CD4-positive, alpha-beta T cell (primary cell): Measurements from ENCODE around the gene GIT2. TPM values are rescaled to one million over a fixed set of nuclear protein-coding genes. Genes with fewer than 3 reads are reported as not detected.
"Not testable (repeated sequence)": the region's sequence is repeated elsewhere in the genome, so short reads cannot be mapped to it uniquely, and the experiment has no call there.

ENCODE experiments used
- ATAC-seq: fragments of 200-7000 bp; cut with Tn5 transposase; one replicate; pipeline ENCODE4 v1.10.0; 2022; ENCODE audit warnings: mild to moderate bottlenecking; ENCODE audit not compliant: poor library complexity
- CTCF ChIA-PET: fragments of 350-600 bp; sonication (Branson Sonifier 250); formaldehyde crosslinking; loops from one replicate; lab custom pipeline; 2021; ENCODE audit warnings: antibody characterized with exemption, inconsistent platforms; lab: Charles Lee
- POLR2A ChIA-PET: fragments of 350-600 bp; sonication (Branson Sonifier 250); formaldehyde crosslinking; loops from one replicate; lab custom pipeline; 2021; ENCODE audit warnings: antibody characterized with exemption, inconsistent platforms; lab: Charles Lee
- DNase-seq, 14 experiments: peaks; one replicate each; pipeline ENCODE4 v3.0.0-alpha.2; 2013 to 2020; ENCODE audit warnings: mixed read lengths in 2 of 14
- H3K27ac ChIP-seq, 2 donors: one replicate each; pipeline versions ENCODE4 v1.5.1 to v1.7.0; 2013; ENCODE audit warnings: low read length in 2 of 2, low read depth in 1 of 2, mild to moderate bottlenecking in 1 of 2
- H3K27me3 ChIP-seq, 2 experiments: 1 replicate in 1 of 2; 2 replicates in 1 of 2; pipeline versions ENCODE4 v1.6.1 to v1.7.0; 2013; ENCODE audit warnings: low read length in 2 of 2, control low read depth in 1 of 2, mild to moderate bottlenecking in 1 of 2, moderate library complexity in 1 of 2; ENCODE audit not compliant: insufficient read depth in 2 of 2, control insufficient read depth in 1 of 2
- H3K36me3 ChIP-seq: one replicate; pipeline ENCODE4 v1.6.1; 2013; ENCODE audit warnings: low read length, control low read depth; ENCODE audit not compliant: insufficient read depth
- H3K4me1 ChIP-seq: one replicate; pipeline ENCODE4 v1.6.1; 2013; ENCODE audit warnings: low read length, control low read depth; ENCODE audit not compliant: insufficient read depth
- H3K4me3 ChIP-seq: one replicate; pipeline ENCODE4 v1.5.1; 2013; ENCODE audit warnings: mild to moderate bottlenecking, low read length, moderate library complexity
- H3K9me3 ChIP-seq, 2 experiments: 1 replicate in 1 of 2; 2 replicates in 1 of 2; pipeline versions ENCODE4 v1.6.1 to v1.7.0; 2013; ENCODE audit warnings: low read length in 2 of 2, mild to moderate bottlenecking in 2 of 2, control low read depth in 1 of 2, moderate library complexity in 1 of 2; ENCODE audit not compliant: control insufficient read depth in 1 of 2, insufficient read depth in 1 of 2
- H3K27ac Mint-ChIP-seq: one replicate; pipeline ENCODE4 v1.8.0; 2020; ENCODE audit warnings: mixed read lengths
- H3K27me3 Mint-ChIP-seq: one replicate; pipeline ENCODE4 v1.8.0; 2021; ENCODE audit warnings: mixed read lengths
- H3K36me3 Mint-ChIP-seq: one replicate; pipeline ENCODE4 v1.8.0; 2021; ENCODE audit warnings: low read depth, mixed read lengths
- H3K4me1 Mint-ChIP-seq: one replicate; pipeline ENCODE4 v1.8.0; 2021; ENCODE audit warnings: low read depth, mixed read lengths
- H3K4me3 Mint-ChIP-seq: one replicate; pipeline ENCODE4 v1.8.0; 2020; ENCODE audit warnings: mild to moderate bottlenecking, mixed read lengths
- H3K9me3 Mint-ChIP-seq: one replicate; pipeline ENCODE4 v1.8.0; 2020; ENCODE audit warnings: mixed read lengths
- CTCF ChIP-seq: fragments of 200-600 bp; IDR thresholded peaks from one replicate; pipeline ENCODE4 v1.8.0; 2022; ENCODE audit warnings: antibody characterized with exemption, mild to moderate bottlenecking
- intact Hi-C, 2 experiments: fragments of 100-400 bp; cut with DNase I in 1 of 2; cut with micrococcal nuclease in 1 of 2; formaldehyde crosslinking; loops; one replicate each; pipeline versions ENCODE4 v1.15.1 to v1.9.0; 2023 to 2025; cut with DNase I, micrococcal nuclease
- total RNA-seq, 174 experiments: library from RNA in 2 of 174; stranded (reverse) in 2 of 174; gene quantifications; one replicate each; pipeline ENCODE4 v1.2.3 and lab custom pipeline; 2021 to 2026

GIT2 gene
- total RNA-seq, 2 experiments from 2014 or later, result 68.6 to 70.7 TPM

- H3K4me1 ChIP-seq, result peaks cover 20% of the 10 kb centered on the region
- Mint-ChIP-seq H3K4me3 (no peak overlapping the region), H3K36me3 (peaks cover 75% of the 10 kb centered on the region), H3K9me3 (no peaks in the 10 kb centered on the region), H3K4me1 (peaks cover 39% of the 10 kb centered on the region), H3K27ac (no peak overlapping the region), H3K27me3 (no peaks in the 10 kb centered on the region)
- DNase-seq, result no peak
- no peak overlapping the region for H3K4me3 ChIP-seq
- H3K27me3 ChIP-seq, result no peaks in the 10 kb centered on the region
- CTCF ChIA-PET, result interaction anchor here (0.6 kb wide), 1 partner anchor 458 kb away, joined by 4 read pairs; no protein-coding TSS in a partner anchor
- peaks cover 80% of the 10 kb centered on the region for H3K36me3 ChIP-seq
- no peaks in the 10 kb centered on the region for H3K9me3 ChIP-seq
- ATAC-seq, result no peak
- POLR2A ChIA-PET, result no interaction called here
- no peak for TF ChIP-seq CTCF
- intact Hi-C loops, result no loop called here
- no peak overlapping the region for H3K27ac ChIP-seq
Observed at GRCh38 chr12:109988274-109988673, 7.9 kb downstream of the GIT2 start.

GRCh38 chr12:109987615-109988014 is 8.6 kb downstream of the GIT2 start:
- H3K4me3 ChIP-seq, result no peak overlapping the region
- H3K27ac ChIP-seq, result no peak overlapping the region
- TF ChIP-seq CTCF, result no peak
- Mint-ChIP-seq H3K36me3 (peaks cover 82% of the 10 kb centered on the region), H3K9me3 (no peaks in the 10 kb centered on the region), H3K4me3 (no peak overlapping the region), H3K27me3 (no peaks in the 10 kb centered on the region), H3K4me1 (peaks cover 40% of the 10 kb centered on the region), H3K27ac (no peak overlapping the region)
- ChIA-PET CTCF (no interaction called here), POLR2A (no interaction called here)
- no peaks in the 10 kb centered on the region for H3K27me3 ChIP-seq
- H3K36me3 ChIP-seq, result peaks cover 86% of the 10 kb centered on the region
- intact Hi-C loops, result no loop called here
- peaks cover 17% of the 10 kb centered on the region for H3K4me1 ChIP-seq
- no peak for DNase-seq
- H3K9me3 ChIP-seq, result no peaks in the 10 kb centered on the region
- no peak for ATAC-seq

GRCh38 chr12:109986236-109986635 is 9.9 kb downstream of the GIT2 start:
- CTCF ChIA-PET, intact Hi-C loops, H3K27ac Mint-ChIP-seq, H3K27me3 Mint-ChIP-seq, DNase-seq, ATAC-seq, H3K9me3 ChIP-seq, H3K4me3 ChIP-seq, H3K27ac ChIP-seq, H3K9me3 Mint-ChIP-seq, H3K27me3 ChIP-seq, POLR2A ChIA-PET, H3K4me3 Mint-ChIP-seq: not testable (repeated sequence)
- peaks cover 15% of the 10 kb centered on the region for H3K4me1 ChIP-seq
- Mint-ChIP-seq H3K36me3 (peaks cover 90% of the 10 kb centered on the region), H3K4me1 (peaks cover 44% of the 10 kb centered on the region)
- peaks cover 93% of the 10 kb centered on the region for H3K36me3 ChIP-seq

- H3K36me3 Mint-ChIP-seq, result peaks cover 89% of the 10 kb centered on the region
- H3K4me1 Mint-ChIP-seq, result peaks cover 39% of the 10 kb centered on the region
- H3K4me1 ChIP-seq, result peaks cover 26% of the 10 kb centered on the region
- H3K27ac Mint-ChIP-seq, result no peak overlapping the region
- intact Hi-C loops, result no loop called here
- H3K9me3 ChIP-seq, result no peaks in the 10 kb centered on the region
- ATAC-seq, result no peak
- no peak for TF ChIP-seq CTCF
- POLR2A ChIA-PET, result no interaction called here
- DNase-seq, result no peak
- CTCF ChIA-PET, result no interaction called here
- H3K4me3 Mint-ChIP-seq, result no peak overlapping the region
- H3K27me3 ChIP-seq, result no peaks in the 10 kb centered on the region
- H3K9me3 Mint-ChIP-seq, result no peaks in the 10 kb centered on the region
- no peaks in the 10 kb centered on the region for H3K27me3 Mint-ChIP-seq
- peaks cover 93% of the 10 kb centered on the region for H3K36me3 ChIP-seq
- H3K27ac ChIP-seq, result no peak overlapping the region
- H3K4me3 ChIP-seq, result no peak overlapping the region
Observed at GRCh38 chr12:109983432-109984142, 12.6 kb downstream of the GIT2 start.
